GM12875 (cell line): Measurements from ENCODE around the gene PARP4.
"Not testable (repeated sequence)": the region's sequence is repeated elsewhere in the genome, so short reads cannot be mapped to it uniquely, and the experiment has no call there.

Experiments used
- H3K4me3 ChIP-seq: one replicate; pipeline ENCODE4 v1.5.1; 2011; ENCODE audit warnings: low read depth, low read length, control low read depth
- CTCF ChIP-seq: IDR thresholded peaks from 2 replicates; pipeline ENCODE4 v1.5.1; 2011; ENCODE audit warnings: low read depth, mild to moderate bottlenecking, control low read depth, inconsistent platforms, low read length, moderate library complexity, borderline replicate concordance; ENCODE audit not compliant: insufficient read depth

Gene PARP4

DNA sequence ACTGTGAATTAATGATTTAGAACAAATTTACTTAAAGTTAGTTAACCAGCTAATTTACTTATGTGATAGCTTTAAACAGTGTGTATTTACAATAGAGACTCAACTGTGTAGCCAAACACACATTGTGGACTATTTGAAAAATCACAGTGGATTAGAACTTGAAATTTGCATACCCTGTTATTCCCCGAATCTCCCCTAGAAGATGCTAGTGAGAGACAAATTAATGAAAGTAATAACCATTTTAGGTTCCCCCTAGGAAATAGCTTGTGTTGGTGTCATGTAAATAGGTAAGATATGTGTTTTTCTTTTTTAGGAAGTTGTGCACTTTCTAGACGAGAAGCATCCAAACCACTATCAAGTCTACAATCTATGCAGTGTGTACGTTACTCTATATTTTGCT is 104.7 kb downstream of the PARP4 start:
- peak; percentile 31; the same call in 1 of the 2 replicates for TF ChIP-seq CTCF
- H3K4me3 ChIP-seq = no peak overlapping the region

DNA sequence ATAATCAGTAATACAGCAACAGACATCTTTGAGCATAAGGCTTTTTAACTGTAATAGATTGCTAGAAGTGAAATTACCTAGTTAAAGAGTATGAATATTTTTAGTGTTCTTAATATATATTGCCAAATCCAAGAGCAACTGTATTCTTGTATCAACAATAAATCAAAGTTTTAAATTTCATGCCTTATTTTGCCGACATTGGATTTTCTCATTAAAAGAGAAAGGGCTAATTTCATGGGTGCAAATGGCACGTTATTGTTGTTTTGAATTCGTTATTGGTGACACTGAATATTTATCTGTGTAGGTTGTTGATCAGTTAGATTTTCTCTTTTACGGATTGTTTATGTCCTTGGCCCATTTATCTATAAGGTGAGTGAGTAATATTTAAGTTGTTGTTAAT is 106.1 kb downstream of the PARP4 start:
- no peak for TF ChIP-seq CTCF
- H3K4me3 ChIP-seq = no peak overlapping the region

DNA sequence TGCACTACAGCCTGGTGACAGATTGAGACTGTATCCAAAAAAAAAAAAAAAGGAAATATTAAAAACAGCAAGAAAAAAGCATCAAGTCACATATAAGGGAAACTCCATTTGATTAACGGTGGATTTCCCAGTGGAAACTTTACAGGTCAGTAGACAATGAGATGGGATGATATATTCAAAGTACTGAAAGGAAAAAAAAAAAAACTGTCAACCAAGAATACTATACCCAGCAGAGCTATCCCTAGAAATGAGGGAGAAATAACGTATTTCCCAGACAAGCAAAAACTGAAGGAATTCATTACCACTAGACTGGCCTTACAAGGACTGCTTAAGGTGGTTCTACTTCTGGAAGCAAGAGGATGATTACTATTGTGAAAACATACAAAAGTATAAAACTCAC is 115.8 kb downstream of the PARP4 start:
- no peak for TF ChIP-seq CTCF
- no peak overlapping the region for H3K4me3 ChIP-seq

DNA sequence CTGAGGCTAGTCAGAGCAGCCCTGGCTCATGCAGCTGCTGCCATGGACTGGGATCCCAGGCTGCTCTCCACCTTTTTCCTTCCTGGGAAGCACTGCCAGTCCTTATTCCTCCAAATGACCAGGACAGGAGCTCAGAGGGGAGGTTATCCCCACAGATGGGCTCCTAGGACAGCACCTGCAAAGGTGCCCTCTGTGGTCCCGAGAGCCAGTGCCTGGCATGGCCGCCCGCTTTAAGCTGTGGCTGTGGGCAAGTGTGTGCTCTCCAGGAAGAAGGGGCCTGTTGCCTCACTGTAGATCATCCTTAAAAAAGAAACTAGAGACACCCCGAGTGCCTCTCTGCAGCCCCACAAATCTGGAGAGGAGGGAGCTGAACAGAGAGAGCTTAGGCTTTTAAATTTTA is 119.6 kb downstream of the PARP4 start:
- no peak for TF ChIP-seq CTCF

GRCh38 chr13:24391771-24392683 is 120.6 kb downstream of the PARP4 start:
- not testable (repeated sequence) for H3K4me3 ChIP-seq

More for the DNA sequence above, 119.6 kb downstream of the PARP4 start:
- H3K4me3 ChIP-seq = no peak overlapping the region

GRCh38 chr13:24390795-24391194 is 121.8 kb downstream of the PARP4 start:
- H3K4me3 ChIP-seq = not testable (repeated sequence)

- no peak for TF ChIP-seq CTCF
- H3K4me3 ChIP-seq = no peak overlapping the region
These were observed 123.1 kb downstream of the PARP4 start for GRCh38 chr13:24389506-24389905.

DNA sequence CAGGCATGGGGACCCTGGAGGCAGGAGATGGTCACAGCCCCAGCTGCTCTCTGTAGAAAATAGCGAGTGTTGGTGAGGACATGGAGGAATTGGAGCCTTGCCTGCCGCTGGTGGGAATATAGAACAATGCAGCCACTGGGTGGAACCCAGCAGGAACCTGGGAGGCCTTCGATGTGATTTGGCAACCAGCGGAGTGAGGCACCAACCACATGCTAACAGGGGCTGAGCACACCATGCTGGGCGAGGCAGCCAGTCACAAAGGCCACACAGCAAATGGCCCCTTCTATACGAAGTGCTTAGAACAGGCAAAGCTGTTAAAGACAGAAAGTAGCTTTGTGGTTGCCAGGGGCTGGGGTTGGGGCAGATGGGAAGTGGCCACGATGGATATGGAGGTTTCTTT is 123.8 kb downstream of the PARP4 start:
- H3K4me3 ChIP-seq = not testable (repeated sequence)
